PC-9 (cell line): ENCODE results near the gene CEP76.

Experiments used
- EZH2 ChIP-seq: fragments of 200-600 bp; sonication (generic); IDR thresholded peaks from 2 replicates; pipeline ENCODE4 v1.8.0; 2017; ENCODE audit warnings: antibody characterized with exemption, low read depth
- TF ChIP-seq, protein P1 (sequence below): fragments of 200-600 bp; sonication (generic); conservative IDR thresholded peaks from 2 replicates; pipeline ENCODE4 v1.6.1; 2017; ENCODE audit warnings: mixed run types, antibody characterized with exemption, mild to moderate bottlenecking, moderate library complexity

DNA sequence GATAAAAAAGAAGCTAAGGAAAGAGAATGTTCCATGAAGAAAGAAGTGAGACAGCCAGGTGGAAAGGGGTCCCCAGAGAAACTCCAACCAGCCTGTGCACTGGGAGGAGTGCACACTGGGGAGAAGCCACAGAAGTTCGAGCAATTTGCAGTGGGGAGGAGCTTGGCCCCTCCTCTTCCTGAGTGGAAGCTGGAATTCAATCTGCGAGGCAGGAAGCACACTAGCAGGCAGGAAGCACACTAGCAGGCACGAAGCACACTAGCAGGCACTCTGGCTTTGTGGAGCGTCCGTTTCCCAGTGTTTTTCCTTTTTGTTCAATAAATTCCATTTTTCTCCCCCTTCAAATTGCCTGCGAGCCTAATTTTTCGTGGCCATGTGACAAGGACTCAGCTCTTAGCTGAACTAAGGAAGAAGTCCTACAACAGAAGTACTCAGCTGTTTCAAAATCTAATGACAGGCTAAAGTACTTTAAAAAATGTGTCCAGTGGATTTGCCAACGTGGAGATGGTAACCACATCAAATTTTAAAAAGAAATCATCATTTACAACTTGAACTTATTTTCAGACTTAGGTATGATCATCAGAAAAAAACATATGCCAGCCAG lies 23.2 kb downstream of the CEP76 start:
- TF ChIP-seq, protein P1, sequence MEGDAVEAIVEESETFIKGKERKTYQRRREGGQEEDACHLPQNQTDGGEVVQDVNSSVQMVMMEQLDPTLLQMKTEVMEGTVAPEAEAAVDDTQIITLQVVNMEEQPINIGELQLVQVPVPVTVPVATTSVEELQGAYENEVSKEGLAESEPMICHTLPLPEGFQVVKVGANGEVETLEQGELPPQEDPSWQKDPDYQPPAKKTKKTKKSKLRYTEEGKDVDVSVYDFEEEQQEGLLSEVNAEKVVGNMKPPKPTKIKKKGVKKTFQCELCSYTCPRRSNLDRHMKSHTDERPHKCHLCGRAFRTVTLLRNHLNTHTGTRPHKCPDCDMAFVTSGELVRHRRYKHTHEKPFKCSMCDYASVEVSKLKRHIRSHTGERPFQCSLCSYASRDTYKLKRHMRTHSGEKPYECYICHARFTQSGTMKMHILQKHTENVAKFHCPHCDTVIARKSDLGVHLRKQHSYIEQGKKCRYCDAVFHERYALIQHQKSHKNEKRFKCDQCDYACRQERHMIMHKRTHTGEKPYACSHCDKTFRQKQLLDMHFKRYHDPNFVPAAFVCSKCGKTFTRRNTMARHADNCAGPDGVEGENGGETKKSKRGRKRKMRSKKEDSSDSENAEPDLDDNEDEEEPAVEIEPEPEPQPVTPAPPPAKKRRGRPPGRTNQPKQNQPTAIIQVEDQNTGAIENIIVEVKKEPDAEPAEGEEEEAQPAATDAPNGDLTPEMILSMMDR = no peak
- no peak for TF ChIP-seq EZH2
